Thymus (tissue), 11 donors: ENCODE results near the gene LRRIQ4. TPM values are rescaled to one million over a fixed set of nuclear protein-coding genes. Genes with fewer than 3 reads are reported as not detected.
A peak's percentile ranks its signal among the peaks of the same experiment; 100 is the strongest.

Source experiments
- DNase-seq, 9 donors: peaks; one replicate each; pipeline ENCODE4 v3.0.0-alpha.2; 2013; ENCODE audit warnings: low spot score in 9 of 9, low read depth in 6 of 9, missing footprints in 1 of 9
- H3K27ac ChIP-seq, 2 donors: one replicate each; pipeline ENCODE4 v1.5.1; 2013; ENCODE audit warnings: control low read depth in 1 of 2, low read depth in 1 of 2, low read length in 1 of 2, mild to moderate bottlenecking in 1 of 2, moderate library complexity in 1 of 2
- H3K27me3 ChIP-seq, 2 donors: one replicate each; pipeline ENCODE4 v1.5.1; 2013; ENCODE audit warnings: low read length in 1 of 2; ENCODE audit not compliant: control insufficient read depth in 2 of 2, insufficient read depth in 1 of 2
- H3K36me3 ChIP-seq, 2 donors: one replicate each; pipeline ENCODE4 v1.5.1; 2013; ENCODE audit warnings: low read length in 1 of 2, mild to moderate bottlenecking in 1 of 2, moderate library complexity in 1 of 2; ENCODE audit not compliant: control insufficient read depth in 2 of 2, insufficient read depth in 2 of 2
- H3K4me1 ChIP-seq, 2 donors: one replicate each; pipeline ENCODE4 v1.5.1; 2013; ENCODE audit warnings: low read length in 2 of 2; ENCODE audit not compliant: control insufficient read depth in 2 of 2, insufficient read depth in 2 of 2
- H3K4me3 ChIP-seq, 2 donors: one replicate each; pipeline ENCODE4 v1.5.1; 2013; ENCODE audit warnings: low read length in 2 of 2, control low read depth in 1 of 2, mild to moderate bottlenecking in 1 of 2
- H3K9me3 ChIP-seq, 2 donors: one replicate each; pipeline ENCODE4 v1.5.1; 2013; ENCODE audit warnings: low read length in 1 of 2, mild to moderate bottlenecking in 1 of 2; ENCODE audit not compliant: control insufficient read depth in 2 of 2, insufficient read depth in 1 of 2
- WGBS: extraction: QIAGEN DNeasy Blood & Tissue Kit; methylation state at CpG from one replicate; pipeline ENCODE4 v1.1.7; 2013; 5-methylcytosine and 5-hydroxymethylcytosine counted together
- polyA plus RNA-seq: library from polyadenylated mRNA; stranded (reverse); fragments of 200-250 nt; gene quantifications from one replicate; pipeline ENCODE4 v1.2.3, GENCODE V29; 2013
- total RNA-seq: library from RNA; stranded (reverse); fragments of 120-200 nt; gene quantifications from one replicate; pipeline ENCODE4 v1.2.4, GENCODE V29; 2013
- donor health status: healthy.

LRRIQ4 gene
- total and polyA plus RNA-seq, 2 donors = 0.05 to 0.07 TPM

DNA sequence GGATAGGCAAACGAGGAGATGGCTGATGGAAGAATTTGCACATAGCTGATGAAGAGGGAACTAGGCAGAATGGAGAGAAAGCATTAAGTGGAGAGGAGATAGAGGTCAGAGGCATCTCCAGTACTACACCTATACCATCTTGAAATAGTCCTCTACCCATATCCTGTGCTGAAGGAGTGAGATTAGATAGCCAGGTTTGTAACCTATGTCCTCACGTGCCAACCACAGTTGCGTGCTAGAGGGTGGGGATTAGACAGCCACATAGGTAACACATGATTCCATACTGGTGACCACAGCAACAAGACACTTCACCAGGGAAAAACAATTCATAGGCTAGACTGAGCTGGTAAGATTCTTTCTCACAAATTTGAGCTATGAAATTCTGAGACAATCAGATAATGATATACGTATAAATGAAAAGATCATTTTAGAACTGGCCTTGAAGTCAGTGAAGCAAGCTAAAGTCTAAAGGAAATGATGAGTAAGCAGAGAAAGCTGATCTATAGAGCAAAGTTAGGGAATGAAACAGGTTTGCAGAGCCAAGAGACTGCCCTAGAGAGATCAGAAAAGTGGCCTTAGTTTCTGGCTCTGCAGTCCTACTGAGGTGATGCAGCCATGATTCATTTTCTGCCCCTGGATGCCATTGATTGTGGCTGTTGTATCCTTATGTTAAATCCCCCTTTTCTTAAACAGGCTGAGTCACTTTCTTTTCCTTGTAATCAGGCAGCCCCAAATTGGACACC, 21.8 kb upstream of the LRRIQ4 start:
- no peak for DNase-seq
- WGBS = 97% methylated on average over 4 of the region's 4 CpGs
- Histone ChIP-seq H3K27me3 (no peaks in the 10 kb centered on the region), H3K27ac (no peak overlapping the region), H3K9me3 (no peaks in the 10 kb centered on the region), H3K36me3 (peaks cover 0 to 20% of the 10 kb centered on the region in 2 donors), H3K4me3 (no peak overlapping the region), H3K4me1 (no peaks in the 10 kb centered on the region)

DNA sequence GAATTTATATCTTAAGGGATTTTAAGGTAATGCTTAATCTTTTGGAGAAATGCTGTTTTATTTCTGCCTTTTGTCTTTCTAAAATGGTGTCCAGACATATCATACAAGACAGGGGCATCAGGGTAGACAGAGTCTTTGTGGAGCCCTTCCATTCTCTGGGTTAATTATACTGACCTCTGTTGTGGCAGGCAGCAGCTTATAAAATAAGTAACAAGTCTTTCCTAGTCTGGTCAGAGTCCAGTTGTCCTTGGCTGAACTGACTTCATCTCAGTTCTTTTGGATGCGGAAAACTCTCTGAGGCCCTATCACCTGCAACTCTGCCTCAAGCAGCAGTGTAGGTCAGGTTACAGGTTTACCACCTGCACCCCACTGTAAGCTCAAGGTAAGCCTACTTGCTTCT, 20.3 kb upstream of the LRRIQ4 start:
- no peaks in the 10 kb centered on the region for H3K27me3 ChIP-seq
- peaks cover 0 to 12% of the 10 kb centered on the region in 2 donors for H3K36me3 ChIP-seq
- 98% methylated on average over 1 of the region's 1 CpG for WGBS
- H3K4me3 ChIP-seq = no peak overlapping the region
- H3K9me3 ChIP-seq = no peaks in the 10 kb centered on the region
- no peaks in the 10 kb centered on the region for H3K4me1 ChIP-seq
- no peak overlapping the region for H3K27ac ChIP-seq
- no peak for DNase-seq

GRCh38 chr3:169804681-169805080, 8.0 kb upstream of the LRRIQ4 start:
- Histone ChIP-seq H3K36me3 (peaks cover 3 to 8% of the 10 kb centered on the region in 2 donors), H3K27me3 (no peaks in the 10 kb centered on the region), H3K4me3 (no peak overlapping the region), H3K27ac (no peak overlapping the region), H3K9me3 (no peaks in the 10 kb centered on the region), H3K4me1 (no peaks in the 10 kb centered on the region)
- DNase-seq = no peak
- 97% methylated on average over 3 of the region's 3 CpGs for WGBS

DNA sequence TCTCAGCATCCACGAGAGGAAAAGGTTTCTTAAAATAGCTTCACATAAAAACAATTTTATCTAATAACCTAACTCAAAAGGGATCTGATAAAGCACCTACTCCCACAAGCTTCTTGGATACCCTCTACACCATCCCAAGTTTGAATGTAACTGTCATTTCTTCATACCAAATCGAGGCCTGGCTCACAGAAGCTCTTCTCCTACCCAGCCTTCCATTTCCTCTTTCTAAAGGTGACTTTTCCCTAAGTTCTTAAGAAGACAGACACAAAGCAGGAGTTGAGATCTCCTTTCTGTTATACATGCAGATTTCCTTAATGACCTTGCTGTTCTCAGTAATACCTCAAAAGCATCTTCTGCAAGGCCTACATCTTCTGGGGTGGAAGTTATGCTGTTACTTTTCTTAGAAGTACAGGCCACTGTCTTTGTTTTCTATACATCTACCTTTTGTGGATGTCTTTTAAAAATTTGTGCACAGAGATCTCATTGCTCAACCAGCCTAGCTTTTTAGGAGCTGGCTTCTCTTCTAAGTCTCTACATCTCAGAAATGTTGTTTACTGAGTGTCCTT, 3.4 kb upstream of the LRRIQ4 start:
- peaks cover 10 to 13% of the 10 kb centered on the region in 2 donors for H3K4me1 ChIP-seq
- 50% methylated on average over 2 of the region's 2 CpGs for WGBS
- no peak for DNase-seq
- peaks cover 0 to 2% of the 10 kb centered on the region in 2 donors for H3K9me3 ChIP-seq
- no peaks in the 10 kb centered on the region for H3K36me3 ChIP-seq
- H3K27ac ChIP-seq = peak overlapping the region in 1 of 2 donors; percentile 5
- H3K27me3 ChIP-seq = peaks cover 0 to 12% of the 10 kb centered on the region in 2 donors
- no peak overlapping the region for H3K4me3 ChIP-seq

DNA sequence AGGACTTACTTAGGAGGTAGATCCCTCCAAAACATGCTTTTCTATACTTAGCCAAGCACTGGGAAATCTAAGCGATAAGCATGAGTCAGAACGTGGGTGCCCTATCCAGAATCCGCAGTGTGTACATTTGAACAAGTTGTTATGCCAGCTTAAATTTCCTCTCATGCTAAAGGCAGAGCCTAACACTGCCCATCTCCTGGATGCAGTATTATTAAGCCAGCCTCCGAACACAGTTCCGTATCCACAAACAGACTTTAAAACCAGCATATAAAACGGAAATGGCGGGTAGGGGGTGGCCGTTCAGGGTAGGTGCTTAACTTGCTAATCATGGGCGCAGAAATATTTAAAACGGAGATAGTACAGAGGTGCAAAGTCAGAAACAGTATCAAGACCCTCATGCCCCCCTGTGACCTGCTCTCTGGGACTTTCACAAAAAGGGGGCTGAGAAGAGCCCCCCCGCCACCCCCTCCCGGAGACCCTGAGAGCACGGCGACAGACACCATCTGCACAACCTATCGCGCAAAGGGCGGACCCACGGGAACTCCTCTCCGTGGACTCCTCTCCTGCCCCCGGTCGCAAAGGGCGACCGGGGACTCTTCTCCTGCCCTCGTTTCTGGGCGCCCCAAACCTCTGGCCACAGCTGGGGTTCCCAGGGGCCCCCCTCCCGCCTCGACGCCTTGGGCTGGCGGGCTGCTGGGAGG, 889 bp upstream of the LRRIQ4 start:
- 5% methylated on average over 29 of the region's 29 CpGs for WGBS
- Histone ChIP-seq H3K27me3 (peaks cover 0 to 12% of the 10 kb centered on the region in 2 donors), H3K36me3 (no peaks in the 10 kb centered on the region), H3K27ac (peak overlapping the region; percentile 80 to 85), H3K4me3 (peak overlapping the region; percentile 76 to 84), H3K4me1 (peaks cover 10 to 13% of the 10 kb centered on the region in 2 donors), H3K9me3 (peaks cover 0 to 2% of the 10 kb centered on the region in 2 donors)
- peak in 8 of 9 donors; percentile 35 to 84 (median 49) for DNase-seq

DNA sequence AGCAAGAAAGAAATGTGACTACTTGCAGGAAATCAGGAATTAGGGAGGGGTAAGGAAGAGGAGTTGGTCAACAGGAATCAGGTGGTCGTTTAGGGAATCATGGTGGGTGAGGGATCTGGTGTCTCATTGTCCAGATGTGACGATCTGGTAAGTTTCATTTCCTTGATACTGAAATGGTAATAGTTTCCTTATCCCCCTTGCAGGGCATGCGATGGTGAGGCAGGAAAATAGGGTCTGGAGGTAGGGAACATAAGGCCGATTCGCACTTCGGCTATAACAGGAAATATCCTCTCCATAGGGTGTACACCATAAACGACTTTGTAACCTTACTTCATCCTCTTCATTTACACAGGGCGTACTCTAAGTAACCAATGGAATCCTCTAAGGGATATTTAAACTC, 608 bp downstream of the LRRIQ4 start:
- Histone ChIP-seq H3K9me3 (peaks cover 0 to 2% of the 10 kb centered on the region in 2 donors), H3K4me1 (peaks cover 10 to 13% of the 10 kb centered on the region in 2 donors), H3K36me3 (no peaks in the 10 kb centered on the region), H3K4me3 (peak overlapping the region; percentile 76 to 84), H3K27ac (peak overlapping the region in 1 of 2 donors; percentile 85), H3K27me3 (peaks cover 0 to 12% of the 10 kb centered on the region in 2 donors)
- 39% methylated on average over 8 of the region's 8 CpGs for WGBS
- DNase-seq = peak in 3 of 9 donors; percentile 3 to 21 (median 5)

DNA sequence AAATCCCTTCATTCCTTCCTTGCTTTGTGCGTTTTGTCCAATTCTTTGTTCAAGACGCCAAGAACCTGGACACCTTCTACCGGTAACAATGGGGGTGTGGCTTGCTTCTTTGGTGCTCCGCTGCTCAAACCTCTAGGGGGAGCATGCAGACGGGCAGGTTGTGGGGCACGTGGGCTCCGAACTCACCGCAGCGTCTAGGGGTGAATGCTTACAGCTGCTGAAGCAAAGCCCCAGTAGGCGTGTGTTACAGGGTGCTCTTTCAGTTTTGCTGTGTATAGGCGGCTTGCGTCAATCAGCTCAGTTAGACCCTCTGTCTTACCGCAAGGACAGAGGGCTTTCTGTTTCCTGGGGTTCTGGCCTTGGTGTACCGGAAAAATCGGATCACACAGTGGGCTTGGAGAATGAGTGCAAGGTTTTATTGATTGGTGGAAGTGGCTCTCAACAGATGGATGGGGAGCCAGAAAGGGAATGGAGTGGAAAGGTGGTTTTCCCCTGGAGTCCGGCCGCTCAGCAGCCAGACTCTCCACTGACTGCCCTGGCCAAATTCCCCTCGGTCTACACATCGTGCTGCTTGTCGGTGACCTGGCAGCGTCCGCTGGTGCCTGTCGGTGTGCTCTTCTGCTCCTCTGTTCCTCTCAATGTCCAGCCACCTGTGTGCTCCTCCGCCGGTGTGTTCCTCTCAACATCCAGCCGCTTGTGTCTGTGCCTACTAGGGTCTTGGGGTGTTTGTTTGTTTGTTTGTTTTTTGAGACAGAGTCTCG, 1.3 kb downstream of the LRRIQ4 start:
- Histone ChIP-seq H3K4me3 (peak overlapping the region; percentile 76 to 84), H3K4me1 (peaks cover 10 to 13% of the 10 kb centered on the region in 2 donors), H3K9me3 (peaks cover 0 to 2% of the 10 kb centered on the region in 2 donors), H3K36me3 (no peaks in the 10 kb centered on the region), H3K27ac (no peak overlapping the region), H3K27me3 (peaks cover 0 to 12% of the 10 kb centered on the region in 2 donors)
- WGBS = 60% methylated on average over 27 of the region's 27 CpGs
- peak in 8 of 9 donors; percentile 31 to 85 (median 56) for DNase-seq

GRCh38 chr3:169815590-169816150, 3.0 kb downstream of the LRRIQ4 start:
- H3K4me1 ChIP-seq = peaks cover 10 to 13% of the 10 kb centered on the region in 2 donors
- no peak overlapping the region for H3K27ac ChIP-seq
- peaks cover 0 to 12% of the 10 kb centered on the region in 2 donors for H3K27me3 ChIP-seq
- no peaks in the 10 kb centered on the region for H3K36me3 ChIP-seq
- no peak for DNase-seq
- WGBS = 96% methylated on average over 4 of the region's 4 CpGs
- peaks cover 0 to 2% of the 10 kb centered on the region in 2 donors for H3K9me3 ChIP-seq
- H3K4me3 ChIP-seq = no peak overlapping the region
